AG08395 (cell line): ENCODE measurements around the gene LILRA6.
"Not testable (repeated sequence)": the region's sequence is repeated elsewhere in the genome, so short reads cannot be mapped to it uniquely, and the experiment has no call there.

Experiments used
- DNase-seq: peaks from one replicate; pipeline ENCODE4 v3.0.0; 2012; ENCODE audit warnings: mixed read lengths, low spot score

Gene LILRA6

GRCh38 chr19:54231077-54231931, 11.3 kb downstream of the LILRA6 start:
- DNase-seq, result peak; percentile 92

- no peak for DNase-seq
Measured at GRCh38 chr19:54230031-54230430, 12.6 kb downstream of the LILRA6 start.

GRCh38 chr19:54229146-54229545, 13.4 kb downstream of the LILRA6 start:
- no peak for DNase-seq

GRCh38 chr19:54224619-54225018, 18.0 kb downstream of the LILRA6 start:
- not testable (repeated sequence) for DNase-seq

GRCh38 chr19:54223937-54224281, 18.7 kb downstream of the LILRA6 start:
- not testable (repeated sequence) for DNase-seq

GRCh38 chr19:54223277-54223936, 19.2 kb downstream of the LILRA6 start:
- DNase-seq, result not testable (repeated sequence)

GRCh38 chr19:54222474-54223276, 19.9 kb downstream of the LILRA6 start, which contains the start of gene LILRB3:
LILRB3 (minus strand) TSS chr19:54223007; CDS start chr19:54222976, 31 bp downstream.
- not testable (repeated sequence) for DNase-seq

- DNase-seq, result not testable (repeated sequence)
Measured at GRCh38 chr19:54221947-54222346, 20.6 kb downstream of the LILRA6 start.

- not testable (repeated sequence) for DNase-seq
Measured at GRCh38 chr19:54219702-54220101, 22.9 kb downstream of the LILRA6 start.

- no peak for DNase-seq
Measured at GRCh38 chr19:54218960-54219661, 23.5 kb downstream of the LILRA6 start.

GRCh38 chr19:54218259-54218658, 24.3 kb downstream of the LILRA6 start:
- DNase-seq, result no peak

GRCh38 chr19:54217517-54218247, 24.9 kb downstream of the LILRA6 start:
- DNase-seq, result not testable (repeated sequence)

GRCh38 chr19:54216869-54217268, 25.7 kb downstream of the LILRA6 start:
- DNase-seq, result no peak

- not testable (repeated sequence) for DNase-seq
Measured at GRCh38 chr19:54214734-54215133, 27.9 kb downstream of the LILRA6 start.

- DNase-seq, result not testable (repeated sequence)
Measured at GRCh38 chr19:54214217-54214616, 28.4 kb downstream of the LILRA6 start.

GRCh38 chr19:54211235-54211634, 31.4 kb downstream of the LILRA6 start:
- no peak for DNase-seq

GRCh38 chr19:54209811-54210494, 32.6 kb downstream of the LILRA6 start:
- peak; percentile 96 for DNase-seq

- DNase-seq, result no peak
Measured at GRCh38 chr19:54209058-54209810, 33.4 kb downstream of the LILRA6 start.

- DNase-seq, result no peak
Measured at GRCh38 chr19:54208784-54209057, 33.9 kb downstream of the LILRA6 start.
